ENCODE data around the gene EFL1. TPM values are rescaled to one million over a fixed set of nuclear protein-coding genes. Genes with fewer than 3 reads are reported as not detected.
A peak's percentile ranks its signal among the peaks of the same experiment; 100 is the strongest.

The EFL1 gene
- total and polyA plus RNA-seq, 9 of the 15 experiments (the other 6 are each of a cell fraction or from before 2014, with no cell fraction given) = 4.8 to 32.5 (median 16.9) TPM

DNA sequence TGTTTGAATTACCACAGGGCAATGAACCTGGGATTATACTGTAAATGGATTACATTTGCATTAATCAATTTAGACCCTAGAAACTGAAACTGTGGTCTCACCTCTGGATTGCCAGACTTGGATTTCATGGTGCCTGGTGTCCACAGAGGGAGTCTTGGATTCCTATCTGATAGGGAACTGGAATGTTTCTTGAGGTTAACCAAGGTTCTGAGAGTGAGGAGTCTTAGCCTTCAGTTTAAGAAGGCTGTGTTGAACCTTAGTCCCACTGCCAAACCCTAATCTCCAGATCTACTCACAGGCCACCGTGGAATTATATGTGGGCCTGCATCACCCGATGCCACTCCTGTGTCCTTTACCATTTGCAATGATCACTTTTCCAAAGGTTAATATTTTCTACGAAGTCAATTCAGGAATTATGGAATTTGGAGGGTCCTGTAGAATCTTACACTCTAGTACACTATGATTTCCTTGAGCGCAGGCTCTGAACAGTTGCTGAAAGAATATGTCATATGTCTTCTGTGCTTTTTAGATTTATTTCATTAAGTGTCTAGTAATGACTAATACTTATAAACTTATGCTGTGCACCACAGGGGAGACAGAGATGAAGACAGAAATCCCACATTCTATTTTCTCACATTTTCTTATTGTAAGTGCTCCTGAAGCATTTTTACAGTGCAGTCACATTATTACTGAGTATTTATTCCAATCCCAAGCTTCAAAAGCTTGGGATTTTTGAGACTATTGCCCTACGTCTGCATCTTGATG, 87.9 kb downstream of the EFL1 start:
- Histone ChIP-seq H3K79me2 (ENCODE audit: control insufficient read depth, insufficient read depth, low read length) (no peaks in the 10 kb centered on the region), H3K36me3 (ENCODE audit: control insufficient read depth, insufficient read depth, low read length) (no peaks in the 10 kb centered on the region), H3K4me3 (no peak overlapping the region), H3K27ac (ENCODE audit: extremely low read depth, low read depth, low read length) (no peak overlapping the region), H3K9me1 (ENCODE audit: control insufficient read depth, insufficient read depth, low read length) (no peaks in the 10 kb centered on the region), H3K4me1 (replicated peaks in 1 of 2; ENCODE audit: control insufficient read depth in 2 of 2, insufficient read depth in 2 of 2, low read length in 2 of 2) (no peaks in the 10 kb centered on the region), H3K9me3 (replicated peaks; ENCODE audit: control insufficient read depth, insufficient read depth, low read depth, low read length) (no peaks in the 10 kb centered on the region), H3K27me3 (ENCODE audit: control insufficient read depth in 2 of 2, insufficient read depth in 2 of 2, low read length in 2 of 2) (no peaks in the 10 kb centered on the region), H2AFZ (ENCODE audit: low read depth, low read length) (no peak overlapping the region), H3K4me2 (ENCODE audit: insufficient read depth, low read length) (no peak overlapping the region), H3K9ac (ENCODE audit: insufficient read depth in 1 of 2, low read depth in 2 of 2, low read length in 2 of 2) (no peak overlapping the region), H4K20me1 (replicated peaks; ENCODE audit: control insufficient read depth, insufficient read depth, low read length) (no peaks in the 10 kb centered on the region)
- CTCF ChIA-PET (ENCODE audit: low intra/inter-chr PET ratio) = no interaction called here
- DNase-seq (ENCODE audit: extremely low read depth in 1 of 4, low spot score in 3 of 4) (no peak), ATAC-seq (no peak), FAIRE-seq (no peak)
- TF ChIP-seq, protein P1, sequence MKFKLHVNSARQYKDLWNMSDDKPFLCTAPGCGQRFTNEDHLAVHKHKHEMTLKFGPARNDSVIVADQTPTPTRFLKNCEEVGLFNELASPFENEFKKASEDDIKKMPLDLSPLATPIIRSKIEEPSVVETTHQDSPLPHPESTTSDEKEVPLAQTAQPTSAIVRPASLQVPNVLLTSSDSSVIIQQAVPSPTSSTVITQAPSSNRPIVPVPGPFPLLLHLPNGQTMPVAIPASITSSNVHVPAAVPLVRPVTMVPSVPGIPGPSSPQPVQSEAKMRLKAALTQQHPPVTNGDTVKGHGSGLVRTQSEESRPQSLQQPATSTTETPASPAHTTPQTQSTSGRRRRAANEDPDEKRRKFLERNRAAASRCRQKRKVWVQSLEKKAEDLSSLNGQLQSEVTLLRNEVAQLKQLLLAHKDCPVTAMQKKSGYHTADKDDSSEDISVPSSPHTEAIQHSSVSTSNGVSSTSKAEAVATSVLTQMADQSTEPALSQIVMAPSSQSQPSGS (CRISPR knock-in tag; IDR thresholded peaks at IDR 0.05) = no peak
- TF ChIP-seq NCOA1 (IDR thresholded peaks at IDR 0.05; ENCODE audit: low read depth) (no peak), ZNF696 (CRISPR knock-in tag; conservative IDR thresholded peaks at IDR 0.05) (no peak)
- WGBS (ENCODE audit: insufficient coverage, low coverage, missing lambda C conversion rate) = 74% methylated on average over 5 of the region's 5 CpGs
- BruUV-seq (replicated peaks) = no TSS peak
- in situ Hi-C loops (cut with MboI) (no loop called here), intact Hi-C loops (cut with micrococcal nuclease) (no loop called here)
- POLR2A ChIA-PET = no interaction called here

DNA sequence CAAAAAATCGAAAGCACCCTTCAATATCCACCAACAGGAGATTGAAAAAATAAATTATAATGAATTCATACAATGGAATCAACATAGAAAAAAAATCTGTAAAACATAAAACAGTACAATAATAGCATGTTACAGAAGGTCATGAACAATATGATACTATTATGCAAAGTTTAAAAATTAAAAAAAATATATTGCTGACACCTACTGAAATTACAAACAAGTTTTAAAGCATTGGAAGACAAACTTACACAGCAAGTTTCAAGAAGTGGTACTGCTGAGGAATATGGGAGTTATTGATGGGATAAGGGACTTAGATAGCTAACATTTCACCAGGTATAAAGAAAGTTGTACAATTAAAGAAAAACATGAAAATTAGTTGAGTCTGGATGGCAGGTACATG, 89.4 kb downstream of the EFL1 start:
- Histone ChIP-seq H3K9me1 (ENCODE audit: control insufficient read depth, insufficient read depth, low read length) (no peaks in the 10 kb centered on the region), H3K27ac (ENCODE audit: extremely low read depth, low read depth, low read length) (no peak overlapping the region), H3K9ac (ENCODE audit: insufficient read depth in 1 of 2, low read depth in 2 of 2, low read length in 2 of 2) (no peak overlapping the region), H2AFZ (ENCODE audit: low read depth, low read length) (no peak overlapping the region), H3K4me2 (ENCODE audit: insufficient read depth, low read length) (no peak overlapping the region), H3K27me3 (ENCODE audit: control insufficient read depth in 2 of 2, insufficient read depth in 2 of 2, low read length in 2 of 2) (no peaks in the 10 kb centered on the region), H3K36me3 (ENCODE audit: control insufficient read depth, insufficient read depth, low read length) (no peaks in the 10 kb centered on the region), H3K4me1 (replicated peaks in 1 of 2; ENCODE audit: control insufficient read depth in 2 of 2, insufficient read depth in 2 of 2, low read length in 2 of 2) (no peaks in the 10 kb centered on the region), H3K9me3 (replicated peaks; ENCODE audit: control insufficient read depth, insufficient read depth, low read depth, low read length) (no peaks in the 10 kb centered on the region), H3K79me2 (ENCODE audit: control insufficient read depth, insufficient read depth, low read length) (no peaks in the 10 kb centered on the region), H4K20me1 (replicated peaks; ENCODE audit: control insufficient read depth, insufficient read depth, low read length) (no peaks in the 10 kb centered on the region), H3K4me3 (no peak overlapping the region)
- BruUV-seq (replicated peaks) = no TSS peak
- ATAC-seq (no peak), DNase-seq (ENCODE audit: extremely low read depth in 1 of 4, low spot score in 3 of 4) (no peak), FAIRE-seq (no peak)
- WGBS (ENCODE audit: insufficient coverage, low coverage, missing lambda C conversion rate) = 83% methylated on average over 1 of the region's 1 CpG
- POLR2A ChIA-PET = no interaction called here
- in situ Hi-C loops (cut with MboI) = no loop called here
- CTCF ChIA-PET (ENCODE audit: low intra/inter-chr PET ratio) = no interaction called here
- intact Hi-C loops (cut with micrococcal nuclease) = no loop called here
- TF ChIP-seq, protein P2, sequence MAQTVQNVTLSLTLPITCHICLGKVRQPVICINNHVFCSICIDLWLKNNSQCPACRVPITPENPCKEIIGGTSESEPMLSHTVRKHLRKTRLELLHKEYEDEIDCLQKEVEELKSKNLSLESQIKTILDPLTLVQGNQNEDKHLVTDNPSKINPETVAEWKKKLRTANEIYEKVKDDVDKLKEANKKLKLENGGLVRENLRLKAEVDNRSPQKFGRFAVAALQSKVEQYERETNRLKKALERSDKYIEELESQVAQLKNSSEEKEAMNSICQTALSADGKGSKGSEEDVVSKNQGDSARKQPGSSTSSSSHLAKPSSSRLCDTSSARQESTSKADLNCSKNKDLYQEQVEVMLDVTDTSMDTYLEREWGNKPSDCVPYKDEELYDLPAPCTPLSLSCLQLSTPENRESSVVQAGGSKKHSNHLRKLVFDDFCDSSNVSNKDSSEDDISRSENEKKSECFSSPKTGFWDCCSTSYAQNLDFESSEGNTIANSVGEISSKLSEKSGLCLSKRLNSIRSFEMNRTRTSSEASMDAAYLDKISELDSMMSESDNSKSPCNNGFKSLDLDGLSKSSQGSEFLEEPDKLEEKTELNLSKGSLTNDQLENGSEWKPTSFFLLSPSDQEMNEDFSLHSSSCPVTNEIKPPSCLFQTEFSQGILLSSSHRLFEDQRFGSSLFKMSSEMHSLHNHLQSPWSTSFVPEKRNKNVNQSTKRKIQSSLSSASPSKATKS (CRISPR knock-in tag; IDR thresholded peaks at IDR 0.05) = no peak
- TF ChIP-seq, protein P3, sequence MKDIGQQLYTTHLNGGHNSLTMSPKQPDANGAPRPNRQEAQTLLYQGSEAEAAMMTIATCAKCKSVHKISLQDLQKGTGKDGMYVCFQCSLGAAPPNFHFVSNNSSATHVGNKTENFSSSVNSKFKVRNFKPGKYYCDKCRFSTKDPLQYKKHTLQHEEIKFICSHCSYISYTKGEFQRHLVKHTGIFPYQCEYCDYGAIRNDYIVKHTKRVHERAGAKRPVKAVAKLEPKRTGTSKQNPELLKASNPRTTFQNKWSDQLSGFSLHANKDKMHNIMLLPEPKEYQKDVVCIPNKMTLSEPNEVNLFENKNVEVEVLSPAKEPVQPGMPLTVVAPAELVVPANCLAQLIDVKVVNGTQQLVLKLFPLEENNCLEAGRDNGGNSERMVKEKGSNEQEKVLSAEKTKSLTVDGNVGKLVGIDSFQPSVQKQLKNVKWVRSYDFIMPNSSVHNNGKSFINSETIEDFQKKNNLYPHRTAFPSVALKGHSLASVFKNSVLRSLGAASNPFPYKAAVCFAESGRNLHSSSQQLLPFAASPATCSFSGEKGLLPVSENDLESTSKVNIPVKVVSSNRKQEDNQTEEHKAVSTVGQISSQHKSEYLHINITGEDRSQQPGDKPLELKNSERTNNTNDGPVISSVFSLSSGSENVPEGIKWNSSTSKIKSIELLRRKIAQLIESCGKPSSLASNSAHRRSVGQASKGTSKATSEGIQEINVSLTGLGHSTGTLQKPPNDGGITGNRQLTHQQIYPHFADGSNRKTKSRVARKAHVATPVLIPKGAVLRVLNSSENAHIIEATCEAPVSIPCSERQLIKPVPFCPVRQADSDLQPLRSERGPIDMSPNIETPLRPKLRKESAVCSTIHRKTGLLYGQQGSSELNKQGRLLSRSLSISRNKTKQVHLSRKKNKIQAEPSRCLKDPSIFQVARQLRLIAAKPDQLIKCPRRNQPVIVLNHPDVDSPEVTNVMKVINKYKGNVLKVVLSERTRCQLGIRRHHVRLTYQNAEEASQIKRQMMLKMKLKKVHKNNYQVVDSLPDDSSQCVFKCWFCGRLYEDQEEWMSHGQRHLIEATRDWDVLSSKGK (CRISPR knock-in tag; IDR thresholded peaks at IDR 0.05) = no peak
- TF ChIP-seq ZNF561 (CRISPR knock-in tag; conservative IDR thresholded peaks at IDR 0.05) = no peak
- no peak for TF ChIP-seq NFATC3 (IDR thresholded peaks at IDR 0.05)
- TF ChIP-seq ZNF316 (IDR thresholded peaks at IDR 0.05) = peak; percentile 77
- peak; percentile 14; the same call in 1 of the 2 replicates for TF ChIP-seq MAFK (IDR thresholded peaks at IDR 0.05; ENCODE audit: low read length)

Data from K562 (cell line).